Islet precursor cell (in vitro differentiated cells): Measurements from ENCODE around the gene DNAJC5.
A peak's percentile ranks its signal among the peaks of the same experiment; 100 is the strongest.
"Not testable (repeated sequence)": the region's sequence is repeated elsewhere in the genome, so short reads cannot be mapped to it uniquely, and the experiment has no call there.

Experiments
- DNase-seq: peaks from one replicate; pipeline ENCODE4 v3.0.0-alpha.2; 2018

DNAJC5 gene

DNA sequence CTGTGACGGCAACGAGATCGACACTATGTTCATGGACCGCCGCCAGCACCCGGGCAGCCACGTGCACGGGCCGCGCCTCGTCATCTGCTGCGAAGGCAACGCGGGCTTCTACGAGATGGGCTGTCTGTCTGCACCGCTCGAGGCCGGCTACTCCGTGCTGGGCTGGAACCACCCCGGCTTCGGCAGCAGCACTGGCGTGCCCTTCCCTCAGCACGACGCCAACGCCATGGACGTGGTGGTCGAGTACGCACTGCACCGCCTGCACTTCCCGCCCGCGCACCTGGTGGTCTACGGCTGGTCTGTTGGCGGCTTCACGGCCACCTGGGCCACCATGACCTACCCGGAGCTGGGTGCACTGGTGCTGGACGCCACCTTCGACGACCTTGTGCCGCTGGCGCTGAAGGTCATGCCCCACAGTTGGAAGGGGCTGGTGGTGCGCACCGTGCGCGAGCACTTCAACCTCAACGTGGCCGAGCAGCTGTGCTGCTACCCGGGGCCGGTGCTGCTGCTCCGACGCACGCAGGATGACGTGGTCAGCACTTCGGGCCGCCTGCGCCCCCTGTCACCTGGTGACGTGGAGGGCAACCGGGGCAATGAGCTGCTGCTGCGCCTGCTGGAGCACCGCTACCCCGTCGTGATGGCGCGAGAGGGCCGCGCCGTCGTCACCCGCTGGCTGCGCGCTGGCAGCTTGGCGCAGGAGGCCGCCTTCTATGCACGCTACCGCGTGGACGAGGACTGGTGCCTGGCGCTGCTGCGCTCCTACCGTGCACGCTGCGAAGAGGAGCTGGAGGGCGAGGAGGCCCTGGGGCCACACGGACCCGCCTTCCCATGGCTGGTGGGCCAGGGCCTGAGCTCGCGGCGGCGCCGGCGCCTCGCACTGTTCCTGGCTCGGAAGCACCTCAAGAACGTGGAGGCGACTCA is 32.7 kb upstream of the DNAJC5 start:
- DNase-seq: no peak

DNA sequence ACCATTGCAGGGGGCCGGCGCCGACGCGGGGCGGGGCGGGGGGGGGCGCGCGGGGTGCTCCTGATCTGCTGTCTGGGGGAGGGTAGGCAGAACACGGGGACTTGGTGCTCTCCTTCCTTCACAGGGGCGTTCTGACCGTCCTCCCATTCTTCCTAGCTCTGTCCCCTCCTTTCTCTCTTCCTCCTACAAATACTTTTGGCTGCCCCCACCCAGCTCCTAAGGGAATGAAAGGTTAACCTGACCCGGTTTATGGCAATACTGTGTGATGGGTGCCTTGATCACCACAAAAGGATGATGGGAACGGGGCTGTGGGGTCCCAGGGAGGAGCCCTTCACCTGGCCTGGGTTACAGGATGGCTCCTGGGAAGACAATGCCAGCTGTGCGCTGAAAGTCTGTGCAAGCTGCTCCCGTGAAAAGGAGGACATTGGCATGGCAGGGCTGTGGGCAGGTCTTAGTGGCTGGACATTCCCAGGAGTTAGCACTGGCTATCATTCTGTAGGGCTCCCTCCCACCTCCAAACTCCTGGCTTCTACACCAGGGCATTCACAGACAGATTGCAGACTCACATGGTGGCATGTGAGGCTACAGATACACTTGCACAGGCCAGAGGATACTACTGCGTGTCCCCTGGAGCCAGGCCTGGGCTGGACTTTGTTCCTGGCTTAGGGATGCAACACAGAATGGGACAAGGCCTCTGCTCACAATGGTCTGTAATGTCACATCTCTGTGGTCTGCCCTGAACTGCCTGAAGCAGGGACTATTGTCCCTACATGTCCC is 31.7 kb upstream of the DNAJC5 start:
- peak; percentile 41 for DNase-seq

DNA sequence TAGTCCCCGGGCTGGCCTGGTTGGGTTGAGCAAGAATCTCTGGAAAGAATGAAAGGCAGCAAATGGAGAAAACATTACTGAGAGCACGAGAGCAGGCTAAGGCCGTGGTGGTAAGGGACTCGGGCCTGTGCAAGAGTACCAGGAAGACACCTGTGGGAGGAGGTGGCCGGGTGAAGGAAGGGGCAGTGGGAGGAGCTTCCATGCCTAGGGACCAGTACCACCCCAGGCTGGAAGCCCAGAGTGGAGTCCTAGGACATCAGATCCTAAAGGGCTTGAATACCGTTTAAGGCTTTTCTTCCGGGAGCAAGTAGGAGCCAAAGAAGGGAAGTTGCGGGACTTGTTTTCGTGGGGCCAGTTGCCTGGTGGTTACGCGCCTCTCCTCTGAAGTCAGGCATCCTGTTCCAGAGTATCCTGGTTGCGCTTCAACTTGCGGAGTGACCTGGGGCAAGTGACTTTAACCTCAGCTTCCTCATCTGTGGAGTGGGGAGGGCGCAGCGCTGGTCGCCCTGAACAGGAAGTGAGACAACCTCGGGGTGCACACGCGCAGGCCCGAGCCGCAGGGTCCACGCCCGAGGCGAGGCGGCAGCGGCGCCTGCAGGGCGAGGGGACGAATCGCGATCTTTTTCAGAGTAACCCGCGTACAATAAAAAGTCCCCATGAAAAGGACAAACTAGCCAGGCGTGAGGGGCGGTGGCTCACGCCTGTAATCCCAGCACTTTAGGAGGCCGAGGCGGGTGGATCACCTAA is 31.0 kb upstream of the DNAJC5 start:
- DNase-seq: peak; percentile 84

DNA sequence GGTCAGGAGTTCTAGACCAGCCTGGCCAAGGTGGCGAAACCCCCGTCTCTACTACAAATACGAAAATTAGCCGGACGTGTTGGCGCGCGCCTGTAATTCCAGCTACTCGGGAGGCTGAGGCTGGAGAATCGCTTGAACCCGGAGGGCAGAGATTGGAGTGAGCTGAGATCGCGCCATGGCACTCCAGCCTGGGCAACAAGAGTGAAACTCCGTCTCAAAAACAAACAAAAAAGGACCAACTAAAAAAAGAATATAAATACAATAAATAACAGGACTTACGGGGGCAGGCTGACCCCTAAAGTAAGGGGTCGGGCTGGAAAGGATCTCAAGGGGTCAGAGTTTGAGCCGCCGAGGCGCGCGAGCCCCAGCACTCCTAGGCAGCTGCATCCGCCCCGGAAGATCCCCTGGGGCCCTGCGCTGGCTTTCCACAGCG is 30.4 kb upstream of the DNAJC5 start:
- no peak for DNase-seq

DNA sequence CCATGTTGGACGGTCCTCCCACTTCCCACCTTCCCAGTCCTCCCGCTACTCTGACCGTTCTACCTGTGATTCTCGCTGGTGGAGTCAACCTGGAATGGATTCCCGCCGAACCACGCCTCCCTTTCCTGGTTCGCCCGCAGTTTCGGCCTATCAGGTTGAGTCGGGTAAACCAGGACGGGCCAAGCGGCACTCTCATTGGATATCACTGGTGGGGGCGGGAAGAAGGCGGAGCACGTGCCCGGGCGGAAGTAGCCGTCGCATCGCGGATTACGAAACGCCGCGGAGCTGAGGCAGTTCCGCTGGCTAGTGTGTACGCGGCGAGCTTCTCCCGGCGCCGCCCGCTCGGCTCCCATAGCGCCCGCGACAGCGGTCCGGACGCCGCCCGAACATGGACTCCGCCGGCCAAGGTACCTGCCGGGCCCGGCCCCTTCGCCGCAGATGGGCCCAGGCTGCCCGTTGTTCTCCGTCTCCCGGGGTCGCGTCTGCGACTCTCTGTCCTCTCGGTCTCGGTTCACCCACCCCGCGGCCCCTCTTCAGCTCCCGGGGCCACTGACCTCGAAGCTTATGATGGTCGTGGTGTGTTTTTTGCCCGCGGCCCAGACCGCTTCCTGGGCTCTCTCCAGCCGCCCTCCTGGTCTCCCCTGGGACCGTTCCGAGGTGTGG is 29.8 kb upstream of the DNAJC5 start, which contains the start of gene TPD52L2:
Gene TPD52L2 (plus strand): TSS at position 293 of the 663 bp plus-strand sequence. CDS start 96 bp downstream, at position 389.
- DNase-seq: peak; percentile 100

DNA sequence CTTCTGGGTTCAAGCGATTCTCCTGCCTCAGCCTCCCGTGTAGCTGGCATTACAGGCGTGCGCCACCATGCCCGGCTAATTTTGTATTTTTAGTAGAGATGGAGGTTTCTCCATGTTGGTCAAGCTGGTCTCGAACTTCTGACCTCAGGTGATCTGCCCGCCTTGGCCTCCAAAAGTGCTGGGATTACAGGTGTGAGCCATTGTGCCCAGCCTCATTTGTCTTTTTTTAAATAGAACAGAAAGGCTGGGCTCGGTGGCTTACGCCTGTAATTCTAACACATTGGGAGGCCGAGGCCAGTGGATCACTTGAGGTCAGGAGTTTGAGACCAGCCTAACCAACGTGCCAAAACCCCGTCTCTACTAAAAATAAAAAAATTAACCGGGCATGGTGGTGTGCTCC is 27.9 kb upstream of the DNAJC5 start:
- not testable (repeated sequence) for DNase-seq

DNA sequence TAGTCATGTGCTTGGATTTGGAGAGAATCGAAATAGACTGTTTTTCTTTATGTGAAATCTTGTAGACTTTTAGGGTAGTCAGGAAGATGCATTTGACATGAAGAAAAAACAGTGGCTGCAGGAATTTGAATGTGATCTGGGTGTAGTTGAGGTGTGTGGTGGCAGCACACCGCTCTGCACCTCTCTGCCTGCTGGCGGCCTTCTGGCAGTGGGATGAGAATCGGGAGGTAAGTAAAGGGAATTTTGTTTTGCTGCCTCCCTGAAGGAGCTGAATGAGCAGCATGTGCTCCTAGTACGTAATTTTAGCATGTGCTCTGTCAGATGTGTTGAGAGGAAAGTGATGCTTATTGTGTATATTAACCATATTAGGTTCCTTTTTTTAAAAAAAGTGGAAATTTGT is 26.7 kb upstream of the DNAJC5 start:
- DNase-seq: no peak

DNA sequence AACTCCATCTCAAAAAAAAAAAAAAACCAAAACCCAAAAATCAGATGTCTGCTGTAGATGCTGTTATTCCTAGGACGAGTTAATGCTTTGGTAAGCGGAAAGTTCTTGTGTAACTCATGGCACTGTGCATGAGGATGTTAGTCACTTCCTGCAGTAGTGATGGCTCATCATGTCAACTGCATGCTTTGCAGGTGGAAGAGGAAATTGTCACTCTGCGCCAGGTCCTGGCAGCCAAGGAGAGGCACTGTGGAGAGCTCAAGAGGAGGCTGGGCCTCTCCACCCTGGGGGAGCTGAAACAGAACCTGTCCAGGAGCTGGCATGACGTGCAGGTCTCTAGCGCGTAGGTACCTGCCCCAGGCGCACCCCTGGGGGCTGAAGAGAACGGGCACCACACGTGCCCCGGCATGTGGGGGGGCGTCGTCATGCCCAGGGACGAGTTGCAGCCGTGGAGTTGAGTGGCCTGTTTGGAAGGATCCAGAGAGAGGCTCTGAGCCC is 21.4 kb upstream of the DNAJC5 start:
- no peak for DNase-seq

DNA sequence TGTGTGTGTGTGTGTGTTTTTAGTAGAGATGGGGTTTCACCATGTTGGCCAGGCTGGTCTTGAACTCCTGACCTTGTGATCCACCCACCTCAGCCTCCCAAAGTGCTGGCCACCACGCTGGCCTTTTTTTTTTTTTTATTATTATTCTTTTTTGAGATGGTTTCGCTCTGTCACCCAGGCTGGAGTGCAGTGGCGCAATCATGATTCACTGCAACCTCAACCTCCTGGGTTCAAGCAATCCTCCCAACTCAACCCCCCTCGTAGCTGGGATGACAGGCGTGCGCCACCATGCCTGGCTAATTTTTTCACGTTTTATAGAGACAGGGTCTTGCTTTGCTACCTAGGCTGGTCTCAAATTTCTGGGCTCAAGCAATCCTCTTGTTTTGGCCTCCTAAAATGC is 20.7 kb upstream of the DNAJC5 start:
- not testable (repeated sequence) for DNase-seq

DNA sequence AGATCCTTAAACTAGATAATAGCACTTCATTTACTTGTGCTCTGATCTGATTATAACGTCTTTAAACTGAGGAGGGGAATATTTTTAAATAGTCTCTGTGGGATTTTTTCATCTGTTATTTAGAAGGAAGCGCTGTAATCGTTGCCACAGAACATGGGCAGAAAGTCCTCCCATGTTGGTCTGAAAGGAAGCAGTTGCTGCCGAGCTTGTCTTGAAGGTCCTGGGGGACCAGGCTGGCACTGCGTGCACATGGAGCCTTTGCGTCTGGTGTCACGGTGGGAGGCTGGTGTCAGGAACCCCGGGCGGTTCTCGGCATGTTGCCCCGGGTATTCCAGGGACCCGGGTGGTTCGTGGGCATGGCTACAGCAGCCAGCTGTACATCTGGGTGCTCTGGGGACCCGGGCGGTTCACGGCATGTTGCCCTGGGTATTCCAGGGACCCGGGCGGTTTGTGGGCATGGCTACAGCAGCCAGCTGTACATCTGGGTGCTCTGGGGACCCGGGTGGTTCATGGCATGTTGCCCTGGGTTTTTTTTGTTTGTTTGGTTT is 18.4 kb upstream of the DNAJC5 start:
- DNase-seq: no peak

DNA sequence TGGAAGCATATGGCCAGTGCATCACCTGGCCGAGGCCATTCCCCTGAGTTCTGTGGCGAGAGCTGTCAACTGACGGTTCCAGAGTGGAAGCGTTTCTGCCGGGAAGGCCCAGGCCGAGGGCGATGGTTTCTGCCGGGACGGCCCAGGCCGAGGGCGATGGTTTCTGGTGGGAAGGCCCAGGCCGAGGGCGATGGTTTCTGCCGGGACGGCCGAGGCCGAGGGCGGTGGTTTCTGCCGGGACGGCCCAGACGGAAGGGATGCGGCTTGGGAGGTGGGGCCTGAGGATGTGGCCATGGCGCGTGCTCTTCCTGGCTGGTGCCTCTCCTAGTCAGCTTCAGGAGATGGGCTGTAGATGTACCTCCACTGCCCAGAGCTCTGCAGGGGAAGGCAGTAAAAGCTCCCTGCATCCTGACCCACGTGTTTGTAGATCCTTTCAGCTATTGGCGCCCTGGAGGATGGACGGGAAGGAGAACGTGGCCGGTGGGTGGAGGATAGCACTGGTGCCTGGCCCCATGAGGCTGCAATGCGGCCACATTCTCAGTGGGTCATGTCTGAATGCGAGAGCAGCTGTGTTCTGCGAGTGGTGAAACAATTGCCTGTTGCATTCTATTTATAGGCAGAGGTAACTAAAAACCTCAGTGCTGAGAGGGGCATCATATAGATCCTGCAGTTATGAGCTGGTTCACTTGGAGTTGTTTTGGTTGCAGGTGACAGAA is 17.0 kb upstream of the DNAJC5 start:
- DNase-seq: no peak

DNA sequence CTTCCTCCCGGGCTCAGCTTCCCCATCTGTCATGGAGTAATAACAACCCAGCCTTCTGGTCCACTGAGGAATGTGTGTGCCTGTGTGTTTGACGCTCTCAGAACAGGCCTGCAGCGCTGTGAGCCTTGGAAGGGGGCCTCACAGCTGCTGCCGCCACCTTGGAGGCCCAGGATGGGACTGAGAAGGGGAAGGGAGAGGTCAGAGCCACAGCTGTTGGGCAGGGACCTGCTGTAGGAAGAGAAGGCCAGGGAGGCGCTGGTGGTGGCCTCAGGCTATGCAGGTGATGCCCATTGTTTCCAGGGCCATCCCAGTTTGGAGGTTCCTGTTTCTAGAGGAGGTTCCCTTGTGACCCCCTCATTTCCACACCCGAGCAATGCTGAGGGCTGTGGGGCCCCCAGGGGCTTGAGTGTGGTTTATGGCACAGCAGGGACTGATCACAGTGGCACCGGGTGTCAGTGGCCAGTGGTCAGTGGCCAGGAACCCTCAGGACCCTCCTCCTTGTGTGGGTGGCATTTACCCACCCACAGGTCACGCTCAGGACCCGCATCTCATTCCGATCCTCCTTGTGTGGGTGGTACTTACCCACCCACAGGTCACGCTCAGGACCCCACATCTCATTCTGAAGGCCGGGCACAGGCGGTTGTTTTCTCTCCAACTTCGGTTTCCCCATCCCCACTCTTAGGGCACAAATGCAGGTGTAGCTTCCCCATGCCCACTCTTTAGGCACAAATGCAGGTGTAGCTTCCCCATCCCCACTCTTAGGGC is 15.8 kb upstream of the DNAJC5 start:
- DNase-seq: no peak

DNA sequence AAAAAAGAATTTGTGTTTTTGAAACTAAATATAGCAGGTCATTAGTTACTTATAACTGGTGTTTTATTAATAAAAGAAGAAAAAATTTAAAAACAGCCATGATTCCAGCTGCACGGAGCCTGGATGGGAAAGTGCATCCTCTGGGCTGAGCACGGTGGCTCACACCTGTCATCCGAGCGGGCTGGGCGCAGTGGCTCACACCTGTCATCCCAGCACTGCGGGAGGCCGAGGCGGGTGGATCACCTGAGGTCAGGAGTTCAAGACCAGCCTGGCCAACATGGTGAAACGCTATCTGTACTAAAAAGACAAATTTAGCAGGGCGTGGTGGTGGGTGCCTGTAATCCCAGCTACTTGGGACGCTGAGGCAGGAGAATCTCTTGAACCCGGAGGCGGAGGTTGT is 14.0 kb upstream of the DNAJC5 start:
- not testable (repeated sequence) for DNase-seq

DNA sequence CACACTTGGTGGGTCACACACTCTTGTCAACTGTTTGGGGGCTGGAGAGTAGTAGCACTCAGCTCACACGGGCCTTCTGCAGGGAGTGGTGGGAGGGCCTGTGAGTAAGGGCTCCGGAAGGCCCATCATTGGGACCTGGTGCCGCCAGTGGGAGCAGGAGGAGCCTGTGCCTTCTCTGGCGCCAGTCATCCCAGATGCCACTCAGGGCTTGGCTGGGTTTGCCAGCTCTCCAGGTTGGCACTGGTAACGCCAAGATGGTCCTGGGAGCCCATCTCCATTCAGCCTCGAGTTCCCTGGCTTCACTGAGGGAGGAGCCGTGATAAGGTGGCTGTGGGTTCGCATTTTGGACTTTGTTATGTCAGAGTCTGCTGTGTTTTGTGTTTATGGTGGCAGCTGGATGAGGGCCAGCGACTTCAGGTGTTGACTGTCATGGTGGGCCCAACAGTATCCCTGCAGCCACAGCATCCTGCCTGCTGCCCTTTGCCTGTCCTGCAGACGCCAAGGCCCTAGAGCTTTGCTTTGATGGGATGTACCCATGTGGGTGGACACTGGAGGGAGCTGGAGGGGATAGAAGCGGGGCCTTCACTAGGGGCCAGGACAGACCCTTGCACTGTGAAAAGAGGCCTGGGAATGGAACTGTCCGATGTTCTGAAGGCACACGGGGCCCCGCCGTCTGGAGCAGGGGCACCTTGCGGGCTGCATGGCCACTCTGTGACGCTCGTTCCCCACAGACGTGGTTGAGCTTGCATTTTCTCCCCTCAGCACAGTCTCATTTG is 13.3 kb upstream of the DNAJC5 start:
- DNase-seq: no peak

DNA sequence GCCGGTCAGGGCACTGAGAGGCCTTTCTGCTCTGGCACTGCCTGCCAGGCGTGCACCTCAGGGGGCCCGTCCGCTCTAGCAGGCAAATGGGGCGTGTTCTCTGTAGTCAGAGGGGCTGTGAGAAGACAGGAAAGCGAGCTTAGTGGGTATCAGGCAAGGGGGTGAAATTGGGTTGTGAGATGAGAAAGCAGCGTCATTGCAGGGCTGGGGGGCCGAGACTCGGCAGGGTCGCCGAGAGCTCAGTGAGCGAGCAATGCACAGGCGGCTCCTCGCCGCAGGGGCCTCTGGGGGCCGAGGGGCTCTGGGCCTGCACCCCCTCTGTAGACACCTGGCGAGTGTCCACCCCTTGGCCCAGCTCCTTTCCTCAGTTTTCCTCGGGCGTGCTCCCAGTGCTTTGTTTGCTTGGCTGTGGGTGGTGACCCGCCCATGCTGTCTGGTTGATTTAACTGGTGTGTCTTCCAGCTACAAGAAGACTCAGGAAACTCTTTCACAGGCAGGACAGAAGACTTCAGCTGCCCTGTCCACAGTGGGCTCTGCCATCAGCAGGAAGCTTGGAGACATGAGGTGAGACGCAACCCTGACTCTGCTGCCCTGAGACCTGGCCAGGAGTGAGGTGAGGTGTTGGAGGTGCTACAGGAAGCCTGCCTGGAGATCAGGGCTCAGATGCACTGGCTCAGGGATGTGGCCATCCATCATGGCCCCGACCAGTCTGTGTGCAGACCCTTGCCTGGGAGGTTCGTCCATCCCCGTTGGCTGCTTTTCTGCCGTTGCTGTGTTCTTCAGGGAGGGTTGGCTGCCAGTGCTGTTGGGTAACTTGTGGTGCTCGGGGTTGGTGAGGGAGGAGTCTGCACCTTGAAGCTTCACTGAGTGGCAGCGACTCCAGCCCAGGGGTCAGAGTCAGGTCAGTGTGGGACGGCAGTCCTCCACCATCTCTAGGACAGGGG is 12.4 kb upstream of the DNAJC5 start:
- DNase-seq: no peak

DNA sequence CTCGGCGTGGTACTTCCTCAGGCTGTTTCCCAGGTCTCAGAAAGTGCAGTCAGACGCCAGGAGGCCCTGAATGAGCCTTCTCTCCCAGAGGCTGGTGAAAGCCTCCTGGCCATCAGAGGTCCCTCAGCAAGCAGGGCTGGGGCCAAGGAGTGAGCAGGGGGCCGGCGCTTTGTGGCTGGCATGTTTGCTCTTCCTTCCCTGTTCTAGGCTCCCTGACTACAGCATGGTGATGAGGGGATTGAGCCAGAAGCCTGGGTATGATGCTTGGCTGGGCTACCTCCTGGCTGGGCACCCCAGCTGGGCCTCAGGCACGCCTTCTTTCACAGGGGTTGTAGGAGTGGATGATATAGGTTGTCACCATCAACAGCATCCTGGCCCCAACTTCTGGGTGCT is 11.7 kb upstream of the DNAJC5 start:
- DNase-seq: no peak

DNA sequence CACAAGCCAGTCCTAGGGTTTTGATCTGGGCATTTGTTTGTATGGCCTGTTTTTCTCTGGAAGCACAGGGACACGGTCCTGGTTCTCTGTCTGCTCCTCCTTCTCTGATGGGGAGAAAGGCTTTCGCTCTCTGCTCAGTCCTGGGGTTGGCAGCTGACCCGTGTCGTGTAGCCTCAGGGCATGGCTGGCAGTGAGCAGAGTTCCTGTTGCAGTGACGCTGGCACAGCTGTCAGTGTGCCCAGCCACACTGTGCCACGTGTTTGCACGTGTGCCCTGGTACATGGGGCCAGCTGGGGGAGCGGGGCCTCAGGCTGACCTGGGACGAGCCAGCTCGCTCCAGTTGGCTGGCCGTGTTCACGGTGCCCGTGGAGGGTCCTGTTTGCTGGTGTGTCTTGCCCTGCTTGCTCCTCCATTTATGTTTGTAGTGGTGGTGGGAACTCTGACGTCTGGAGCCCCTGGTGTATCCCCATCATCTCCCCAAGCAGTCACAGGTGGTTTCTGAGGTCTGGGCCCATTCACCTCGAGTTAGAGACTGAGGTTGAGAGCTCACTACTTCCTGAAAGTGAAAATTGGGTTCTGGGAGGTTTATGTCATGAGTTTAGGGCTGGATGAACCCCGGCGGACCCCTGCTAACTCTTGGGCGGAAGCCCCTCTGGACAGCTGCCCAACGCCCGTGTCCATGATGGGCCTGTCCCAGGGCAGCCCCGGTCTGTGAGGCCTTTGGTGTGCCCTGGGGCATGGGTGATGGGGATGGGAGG is 10.2 kb upstream of the DNAJC5 start:
- no peak for DNase-seq
